Thoracic aorta (tissue), 2 donors: ENCODE data around the gene GBGT1. TPM values are rescaled to one million over a fixed set of nuclear protein-coding genes. Genes with fewer than 3 reads are reported as not detected.

Experiments
- ATAC-seq: fragments of 150-250 bp; one replicate; pipeline ENCODE4 v1.8.0; 2017; ENCODE audit warnings: low read depth; ENCODE audit not compliant: insufficient number of reproducible peaks, low FRiP score
- DNase-seq: peaks from one replicate; pipeline ENCODE4 v3.0.0-alpha.2; 2020; ENCODE audit warnings: low spot score
- H3K27ac ChIP-seq, 2 donors: fragments of 200-600 bp; sonication (generic); 1 replicate in 1 of 2; 2 replicates in 1 of 2; pipeline ENCODE4 v1.5.1; 2016; ENCODE audit warnings: mild to moderate bottlenecking in 2 of 2, moderate library complexity in 2 of 2
- H3K27me3 ChIP-seq: fragments of 200-600 bp; sonication (generic); replicated peaks from 2 replicates; pipeline ENCODE4 v1.6.0; 2016; ENCODE audit warnings: mild to moderate bottlenecking; ENCODE audit not compliant: insufficient read depth
- H3K36me3 ChIP-seq: fragments of 200-600 bp; sonication (generic); one replicate; pipeline ENCODE4 v1.5.1; 2016
- H3K4me1 ChIP-seq, 2 donors: fragments of 200-600 bp; sonication (generic); 1 replicate in 1 of 2; 2 replicates in 1 of 2; pipeline versions ENCODE4 v1.5.1 to v1.6.0; 2016; ENCODE audit warnings: low read depth in 2 of 2, mild to moderate bottlenecking in 1 of 2; ENCODE audit not compliant: control insufficient read depth in 1 of 2
- H3K4me3 ChIP-seq: fragments of 200-600 bp; sonication (generic); 2 replicates; pipeline ENCODE4 v1.5.1; 2016; ENCODE audit warnings: mild to moderate bottlenecking
- H3K9me3 ChIP-seq: fragments of 200-600 bp; sonication (generic); 2 replicates; pipeline ENCODE4 v1.5.1; 2016
- total RNA-seq, 2 donors: library from RNA; depleted of rRNA; stranded (reverse); fragments of >200 nt; gene quantifications; one replicate each; pipeline versions ENCODE4 v1.1.0 to v1.2.3, GENCODE V29; 2016
- TF ChIP-seq, protein P1 (sequence below): fragments of 200-600 bp; sonication (generic); IDR thresholded peaks from one replicate; pipeline ENCODE4 v1.5.1; 2019; ENCODE audit warnings: antibody characterized with exemption

The GBGT1 gene
- total RNA-seq, 2 donors from 2014 or later: 45.5 to 46.8 TPM

DNA sequence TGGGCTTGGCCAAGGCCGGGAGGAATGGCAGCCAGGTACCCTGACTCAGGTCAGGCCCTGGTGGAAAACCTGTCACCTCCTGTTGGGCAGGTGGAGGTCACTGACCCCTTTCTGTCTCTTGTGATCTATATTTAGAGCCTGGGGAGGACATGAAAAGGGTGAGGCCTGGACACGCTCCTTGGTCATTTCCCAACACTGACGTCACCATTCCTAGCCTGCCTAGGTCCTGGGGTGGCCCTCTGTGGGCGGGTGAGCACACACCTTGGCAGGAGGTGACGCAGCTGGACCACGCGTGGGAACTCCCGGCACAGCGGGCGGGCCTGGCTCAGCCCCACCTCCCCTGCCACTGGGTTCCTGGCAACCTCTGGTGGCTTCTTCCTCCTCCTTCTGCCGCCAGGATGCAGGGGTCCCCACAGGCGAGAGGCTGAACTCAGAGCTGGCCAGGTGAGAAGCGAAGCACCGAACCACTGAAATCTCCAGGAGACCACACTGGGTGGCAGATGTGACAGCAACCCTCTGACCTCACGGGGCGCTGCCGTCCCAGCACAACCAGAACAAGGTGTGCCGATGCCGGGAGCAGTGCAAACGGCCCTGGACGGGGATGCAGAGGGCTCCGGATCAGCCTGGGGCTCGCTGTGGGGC, 36.3 kb downstream of the GBGT1 start:
- no peak overlapping the region for H3K27ac ChIP-seq
- no peaks in the 10 kb centered on the region for H3K27me3 ChIP-seq
- no peaks in the 10 kb centered on the region for H3K9me3 ChIP-seq
- H3K4me1 ChIP-seq: peaks cover 18 to 39% of the 10 kb centered on the region in 2 donors
- DNase-seq (no peak), ATAC-seq (no peak)
- H3K36me3 ChIP-seq: no peaks in the 10 kb centered on the region
- TF ChIP-seq, protein P1, sequence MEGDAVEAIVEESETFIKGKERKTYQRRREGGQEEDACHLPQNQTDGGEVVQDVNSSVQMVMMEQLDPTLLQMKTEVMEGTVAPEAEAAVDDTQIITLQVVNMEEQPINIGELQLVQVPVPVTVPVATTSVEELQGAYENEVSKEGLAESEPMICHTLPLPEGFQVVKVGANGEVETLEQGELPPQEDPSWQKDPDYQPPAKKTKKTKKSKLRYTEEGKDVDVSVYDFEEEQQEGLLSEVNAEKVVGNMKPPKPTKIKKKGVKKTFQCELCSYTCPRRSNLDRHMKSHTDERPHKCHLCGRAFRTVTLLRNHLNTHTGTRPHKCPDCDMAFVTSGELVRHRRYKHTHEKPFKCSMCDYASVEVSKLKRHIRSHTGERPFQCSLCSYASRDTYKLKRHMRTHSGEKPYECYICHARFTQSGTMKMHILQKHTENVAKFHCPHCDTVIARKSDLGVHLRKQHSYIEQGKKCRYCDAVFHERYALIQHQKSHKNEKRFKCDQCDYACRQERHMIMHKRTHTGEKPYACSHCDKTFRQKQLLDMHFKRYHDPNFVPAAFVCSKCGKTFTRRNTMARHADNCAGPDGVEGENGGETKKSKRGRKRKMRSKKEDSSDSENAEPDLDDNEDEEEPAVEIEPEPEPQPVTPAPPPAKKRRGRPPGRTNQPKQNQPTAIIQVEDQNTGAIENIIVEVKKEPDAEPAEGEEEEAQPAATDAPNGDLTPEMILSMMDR: no peak
- H3K4me3 ChIP-seq: no peak overlapping the region

DNA sequence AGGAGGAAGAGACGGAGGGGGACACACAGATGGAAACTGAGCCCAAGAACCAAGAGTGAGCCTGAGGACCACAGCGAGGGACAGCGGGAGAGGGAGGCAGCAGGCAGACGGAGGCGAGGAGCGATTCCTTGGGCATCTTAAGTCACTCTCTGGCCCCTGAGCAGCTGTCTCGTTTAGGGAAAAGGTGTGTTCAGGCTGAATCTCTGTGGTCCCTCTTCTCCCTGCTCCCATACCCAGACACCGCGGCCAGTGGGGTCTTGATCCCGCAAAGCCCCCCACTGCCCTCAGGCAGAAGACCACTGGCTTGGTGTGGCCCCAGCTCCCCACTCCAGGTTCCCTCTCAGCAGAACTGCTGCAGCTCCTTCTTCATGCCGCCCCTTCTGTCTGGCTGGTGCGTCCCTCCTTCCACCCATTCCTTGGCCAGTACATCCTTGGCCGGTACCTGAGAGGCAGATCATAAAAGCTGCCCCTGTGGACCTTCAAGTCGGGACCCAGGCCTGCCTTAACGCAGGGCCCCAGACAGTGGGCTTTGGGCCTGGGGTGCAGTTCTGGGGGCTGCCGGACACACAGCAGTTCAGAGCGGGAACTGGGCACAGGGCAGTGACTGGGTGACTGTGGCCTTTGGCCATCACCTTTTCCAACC, 36.9 kb downstream of the GBGT1 start:
- no peaks in the 10 kb centered on the region for H3K27me3 ChIP-seq
- H3K4me3 ChIP-seq: peak overlapping the region; percentile 70
- no peaks in the 10 kb centered on the region for H3K36me3 ChIP-seq
- TF ChIP-seq, protein P1: no peak
- DNase-seq: no peak
- ATAC-seq: no peak
- no peaks in the 10 kb centered on the region for H3K9me3 ChIP-seq
- H3K4me1 ChIP-seq: peaks cover 18 to 43% of the 10 kb centered on the region in 2 donors
- H3K27ac ChIP-seq: peak overlapping the region; percentile 47 to 49

DNA sequence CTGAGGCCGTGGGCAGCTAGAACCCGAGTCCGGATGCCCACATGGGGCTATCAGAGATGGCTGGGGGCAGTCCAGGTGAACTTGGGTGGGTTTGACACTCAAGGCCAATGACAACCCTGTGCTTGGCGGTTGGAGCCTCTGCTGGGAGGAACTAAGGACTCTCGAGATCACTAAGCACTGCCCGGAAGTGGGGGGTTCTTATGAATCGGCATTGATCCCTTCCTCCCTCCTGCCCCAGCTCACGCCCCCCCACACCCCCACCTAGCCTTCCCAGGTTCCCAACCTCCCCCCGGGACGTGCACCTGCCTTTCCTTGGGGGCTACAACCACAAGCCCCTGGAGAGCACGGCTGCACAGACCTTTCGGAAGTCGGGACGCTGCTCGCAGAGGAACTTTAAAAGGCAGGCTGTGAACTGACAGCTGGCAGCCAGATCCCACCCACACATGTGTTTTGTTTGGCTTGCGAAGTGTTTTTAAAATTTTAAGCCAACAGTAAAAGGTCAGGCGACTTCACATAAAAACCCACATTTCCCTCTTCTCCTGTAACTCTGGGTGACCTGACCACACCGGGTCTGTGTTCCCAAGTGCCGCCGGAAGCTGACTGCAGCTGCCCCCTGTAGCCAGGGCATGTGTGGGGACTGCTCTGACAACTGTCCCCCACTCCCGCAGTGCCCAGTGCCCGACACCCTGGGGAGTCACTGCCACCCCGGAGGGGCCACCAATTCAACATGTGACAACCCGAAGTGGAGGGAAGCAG, 37.6 kb downstream of the GBGT1 start:
- Histone ChIP-seq H3K36me3 (no peaks in the 10 kb centered on the region), H3K27ac (peak overlapping the region; percentile 47 to 49), H3K4me1 (peaks cover 18 to 41% of the 10 kb centered on the region in 2 donors), H3K27me3 (no peaks in the 10 kb centered on the region), H3K9me3 (no peaks in the 10 kb centered on the region), H3K4me3 (peak overlapping the region; percentile 70)
- DNase-seq: no peak
- ATAC-seq: peak; percentile 33
- TF ChIP-seq, protein P1: no peak

DNA sequence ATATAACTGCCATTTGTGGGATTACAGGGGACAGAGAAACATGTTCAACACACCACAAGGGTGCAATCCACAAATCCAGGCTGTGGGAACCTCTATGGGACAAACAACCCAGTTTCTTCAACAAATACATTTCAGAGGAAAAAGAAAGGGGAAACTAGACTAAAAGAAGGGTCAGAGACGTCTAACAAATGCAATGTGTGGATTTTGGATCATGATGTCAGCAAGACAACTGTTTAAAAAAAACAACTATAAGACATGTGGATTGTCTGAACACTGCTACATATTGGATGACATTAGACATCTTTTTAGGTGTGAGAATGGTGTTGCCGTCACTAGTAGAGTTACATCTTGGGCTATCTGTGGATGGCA, 38.8 kb downstream of the GBGT1 start:
- H3K27me3 ChIP-seq: no peaks in the 10 kb centered on the region
- DNase-seq (no peak), ATAC-seq (no peak)
- TF ChIP-seq, protein P1: no peak
- no peaks in the 10 kb centered on the region for H3K9me3 ChIP-seq
- H3K4me3 ChIP-seq: no peak overlapping the region
- peaks cover 20 to 48% of the 10 kb centered on the region in 2 donors for H3K4me1 ChIP-seq
- H3K36me3 ChIP-seq: no peaks in the 10 kb centered on the region
- no peak overlapping the region for H3K27ac ChIP-seq
